HS-5 (cell line): ENCODE results near the gene SNCAIP.

Experiments
- DNase-seq: peaks from one replicate; pipeline ENCODE4 v3.0.0-alpha.2; 2012; ENCODE audit warnings: low read depth

SNCAIP gene

DNA sequence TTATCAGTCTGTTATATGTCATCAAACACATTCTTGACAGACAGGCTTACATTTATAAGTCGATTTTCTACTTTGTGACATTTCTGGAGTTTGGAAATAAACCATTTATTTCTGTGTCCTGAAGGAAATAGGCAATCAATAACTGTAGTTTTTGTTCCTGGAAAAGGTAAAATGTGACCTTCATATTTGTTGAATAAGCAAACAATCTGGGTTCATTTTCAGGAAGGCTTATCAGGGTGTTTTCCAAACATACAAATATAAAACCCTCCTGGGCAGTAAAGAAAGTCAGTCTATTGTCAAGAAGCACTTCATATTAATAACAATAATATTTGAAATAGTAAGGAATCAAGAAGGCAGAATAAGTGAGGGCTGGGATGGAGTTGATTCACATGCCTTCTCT lies 195.0 kb downstream of the SNCAIP start:
- no peak for DNase-seq

DNA sequence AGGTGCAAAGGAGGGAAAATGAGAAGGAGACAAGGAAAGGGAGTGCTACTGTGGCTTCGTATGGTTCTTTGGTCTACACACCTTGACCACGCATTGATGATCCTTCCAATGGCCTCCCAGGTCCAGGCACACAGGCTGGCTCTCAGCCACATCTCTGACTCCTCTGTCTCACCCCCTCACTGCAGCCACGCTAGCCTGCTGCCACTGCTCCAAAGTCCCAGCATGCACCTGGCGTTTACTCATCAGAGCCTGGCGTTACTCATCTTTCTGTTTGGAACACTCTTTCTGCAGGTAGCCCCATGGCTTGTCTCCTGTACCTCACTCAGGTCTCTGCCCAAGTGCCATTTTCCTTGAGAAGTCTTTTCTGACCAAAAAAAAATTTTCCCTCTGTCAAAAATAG lies 195.5 kb downstream of the SNCAIP start:
- DNase-seq: no peak

DNA sequence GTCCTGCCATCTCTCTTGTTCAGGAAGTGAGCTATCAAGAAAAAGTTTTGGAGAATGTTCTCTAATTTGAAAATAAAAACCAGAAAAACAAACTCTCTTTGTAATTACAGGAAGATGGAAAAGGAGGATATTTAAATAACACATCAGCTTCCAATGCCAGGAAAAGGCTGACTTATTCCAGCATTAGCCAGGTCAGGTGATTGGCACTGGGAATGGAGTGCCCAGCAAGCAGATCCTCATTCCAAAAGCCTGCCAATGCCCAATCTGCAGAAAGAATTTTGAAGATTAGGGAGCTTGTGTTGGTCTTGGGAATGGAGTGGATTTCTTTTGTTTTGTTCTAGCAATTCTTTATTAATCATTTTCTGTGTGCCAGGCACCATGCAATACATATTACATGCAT lies 196.6 kb downstream of the SNCAIP start:
- no peak for DNase-seq
